ENCODE data around the gene MAGEF1. TPM values are rescaled to one million over a fixed set of nuclear protein-coding genes. Genes with fewer than 3 reads are reported as not detected.

The MAGEF1 gene
- total and polyA plus RNA-seq, 2 of the 13 experiments (the other 11 are each of a cell fraction or from before 2014, with no cell fraction given) = 26.0 to 62.4 TPM

- Histone ChIP-seq H4K20me1 (ENCODE audit: insufficient read depth, low read length) (no peaks in the 10 kb centered on the region), H3K4me3 (replicated peaks in 1 of 3; ENCODE audit: insufficient read depth in 1 of 3, low read depth in 2 of 3, low read length in 3 of 3) (no peak overlapping the region), H3K9ac (ENCODE audit: insufficient read depth, low read depth, low read length) (no peak overlapping the region), H3K9me3 (ENCODE audit: low read length) (no peaks in the 10 kb centered on the region), H3K27ac (ENCODE audit: extremely low read length, insufficient read depth, low read length) (no peak overlapping the region), H3K4me2 (ENCODE audit: low read depth, low read length) (no peak overlapping the region), H3K36me3 (replicated peaks in 1 of 2; ENCODE audit: control insufficient read depth in 1 of 2, insufficient read depth in 2 of 2, low read length in 2 of 2) (no peaks in the 10 kb centered on the region), H3K27me3 (ENCODE audit: control insufficient read depth in 1 of 2, insufficient read depth in 2 of 2, low read length in 2 of 2) (no peaks in the 10 kb centered on the region), H3K79me2 (ENCODE audit: insufficient read depth, low read length) (no peaks in the 10 kb centered on the region), H2AFZ (ENCODE audit: low read length) (no peak overlapping the region), H3K4me1 (ENCODE audit: insufficient read depth, low read length) (peaks cover 11% of the 10 kb centered on the region)
- ATAC-seq = no peak
- FAIRE-seq = no peak
- no peak for DNase-seq (ENCODE audit: low spot score)
- intact Hi-C loops (cut with micrococcal nuclease; ENCODE audit: unreplicated experiment) = no loop called here
- ChIA-PET CTCF (ENCODE audit: low intra/inter-chr PET ratio, low total read pairs) (no interaction called here), POLR2A (no interaction called here)
- no peak for TF ChIP-seq GMEB1 (CRISPR knock-in tag; IDR thresholded peaks at IDR 0.05; ENCODE audit: borderline replicate concordance)
- no peak for TF ChIP-seq MIER3 (CRISPR knock-in tag; IDR thresholded peaks at IDR 0.05; ENCODE audit: borderline replicate concordance)
- no peak for TF ChIP-seq ZNF704 (CRISPR knock-in tag; IDR thresholded peaks at IDR 0.05; ENCODE audit: borderline replicate concordance)
- TF ChIP-seq HOXA7 (CRISPR knock-in tag; IDR thresholded peaks at IDR 0.05) = no peak
- TF ChIP-seq NFKBIZ (CRISPR knock-in tag; IDR thresholded peaks at IDR 0.05) = no peak
- in situ Hi-C loops (cut with HindIII; ENCODE audit: extremely low pct_ligation_motif_present, low pct_unique_long_range_greater_than_20kb) = no loop called here
- no TSS peak for BruUV-seq (replicated peaks)
- WGBS (ENCODE audit: low lambda C conversion rate) = 31% methylated on average over 4 of the region's 4 CpGs
Measured at GRCh38 chr3:184719709-184720108, 7.8 kb upstream of the MAGEF1 start.

- H3K9me3 ChIP-seq (ENCODE audit: low read length) = no peaks in the 10 kb centered on the region
- H3K36me3 ChIP-seq (replicated peaks in 1 of 2; ENCODE audit: control insufficient read depth in 1 of 2, insufficient read depth in 2 of 2, low read length in 2 of 2) = no peaks in the 10 kb centered on the region
- no peak overlapping the region for H2AFZ ChIP-seq (ENCODE audit: low read length)
- H3K4me1 ChIP-seq (ENCODE audit: insufficient read depth, low read length) = peaks cover 11% of the 10 kb centered on the region
- ATAC-seq = no peak
- no peaks in the 10 kb centered on the region for H4K20me1 ChIP-seq (ENCODE audit: insufficient read depth, low read length)
- no peaks in the 10 kb centered on the region for H3K27me3 ChIP-seq (ENCODE audit: control insufficient read depth in 1 of 2, insufficient read depth in 2 of 2, low read length in 2 of 2)
- POLR2A ChIA-PET = no interaction called here
- H3K79me2 ChIP-seq (ENCODE audit: insufficient read depth, low read length) = no peaks in the 10 kb centered on the region
- FAIRE-seq = no peak
- H3K9ac ChIP-seq (ENCODE audit: insufficient read depth, low read depth, low read length) = no peak overlapping the region
- no peak overlapping the region for H3K4me3 ChIP-seq (replicated peaks in 1 of 3; ENCODE audit: insufficient read depth in 1 of 3, low read depth in 2 of 3, low read length in 3 of 3)
- CTCF ChIA-PET (ENCODE audit: low intra/inter-chr PET ratio, low total read pairs) = no interaction called here
- no peak for DNase-seq (ENCODE audit: low spot score)
- in situ Hi-C loops (cut with HindIII; ENCODE audit: extremely low pct_ligation_motif_present, low pct_unique_long_range_greater_than_20kb) (no loop called here), intact Hi-C loops (cut with micrococcal nuclease; ENCODE audit: unreplicated experiment) (no loop called here)
- BruUV-seq (replicated peaks) = no TSS peak
- 80% methylated on average over 3 of the region's 3 CpGs for WGBS (ENCODE audit: low lambda C conversion rate)
- H3K27ac ChIP-seq (ENCODE audit: extremely low read length, insufficient read depth, low read length) = no peak overlapping the region
- no peak overlapping the region for H3K4me2 ChIP-seq (ENCODE audit: low read depth, low read length)
- TF ChIP-seq RAD51 (IDR thresholded peaks at IDR 0.05; ENCODE audit: borderline replicate concordance) (no peak), CBFB (CRISPR knock-in tag; IDR thresholded peaks at IDR 0.05) (no peak), DMAP1 (CRISPR knock-in tag; IDR thresholded peaks at IDR 0.05) (no peak), ZNF782 (CRISPR knock-in tag; IDR thresholded peaks at IDR 0.05; ENCODE audit: borderline replicate concordance) (no peak), ZHX1 (CRISPR knock-in tag; IDR thresholded peaks at IDR 0.05; ENCODE audit: low read depth) (no peak), EEA1 (CRISPR knock-in tag; IDR thresholded peaks at IDR 0.05; ENCODE audit: borderline replicate concordance) (no peak)
Measured at GRCh38 chr3:184718431-184718830, 6.6 kb upstream of the MAGEF1 start.
